Measurements from ENCODE around the gene RAP1GDS1.
"Not testable (repeated sequence)": the region's sequence is repeated elsewhere in the genome, so short reads cannot be mapped to it uniquely, and the experiment has no call there.

Gene RAP1GDS1

GRCh38 chr4:98446499-98447375 is 185.6 kb downstream of the RAP1GDS1 start:
- DNase-seq, result peak; percentile 84

- DNase-seq, result peak; percentile 26
Measured at GRCh38 chr4:98447648-98448047, 186.5 kb downstream of the RAP1GDS1 start.

GRCh38 chr4:98448908-98449307 is 187.7 kb downstream of the RAP1GDS1 start:
- peak; percentile 55 for DNase-seq

- DNase-seq, result no peak
Measured at GRCh38 chr4:98452091-98452490, 190.9 kb downstream of the RAP1GDS1 start.

- not testable (repeated sequence) for DNase-seq
Measured at GRCh38 chr4:98457422-98457821, 196.2 kb downstream of the RAP1GDS1 start.

- not testable (repeated sequence) for DNase-seq
Measured at GRCh38 chr4:98461121-98461865, 200.1 kb downstream of the RAP1GDS1 start.

- DNase-seq, result no peak
Measured at GRCh38 chr4:98462487-98462886, 201.3 kb downstream of the RAP1GDS1 start.

- no peak for DNase-seq
Measured at GRCh38 chr4:98466868-98467599, 205.8 kb downstream of the RAP1GDS1 start.

GRCh38 chr4:98467627-98468072 is 206.5 kb downstream of the RAP1GDS1 start:
- peak; percentile 85 for DNase-seq

- no peak for DNase-seq
Measured at GRCh38 chr4:98468709-98469108, 207.5 kb downstream of the RAP1GDS1 start.

GRCh38 chr4:98469771-98470170 is 208.6 kb downstream of the RAP1GDS1 start:
- no peak for DNase-seq

GRCh38 chr4:98470366-98470765 is 209.2 kb downstream of the RAP1GDS1 start:
- DNase-seq, result no peak

- DNase-seq, result no peak
Measured at GRCh38 chr4:98470831-98471230, 209.6 kb downstream of the RAP1GDS1 start.

- DNase-seq, result no peak
Measured at GRCh38 chr4:98473046-98473445, 211.9 kb downstream of the RAP1GDS1 start.

- no peak for DNase-seq
Measured at GRCh38 chr4:98474408-98474844, 213.2 kb downstream of the RAP1GDS1 start.

- DNase-seq, result no peak
Measured at GRCh38 chr4:98476891-98477290, 215.7 kb downstream of the RAP1GDS1 start.

GRCh38 chr4:98479590-98479989 is 218.4 kb downstream of the RAP1GDS1 start:
- DNase-seq, result not testable (repeated sequence)

- no peak for DNase-seq
Measured at GRCh38 chr4:98480535-98480934, 219.4 kb downstream of the RAP1GDS1 start.

GRCh38 chr4:98481167-98481566 is 220.0 kb downstream of the RAP1GDS1 start:
- DNase-seq, result no peak

GRCh38 chr4:98482503-98482846 is 221.3 kb downstream of the RAP1GDS1 start:
- no peak for DNase-seq

GRCh38 chr4:98482847-98483806 is 221.9 kb downstream of the RAP1GDS1 start:
- DNase-seq, result no peak

GRCh38 chr4:98484031-98484430 is 222.8 kb downstream of the RAP1GDS1 start:
- DNase-seq, result no peak
